ENCODE measurements around the gene BUB1B. TPM values are rescaled to one million over a fixed set of nuclear protein-coding genes. Genes with fewer than 3 reads are reported as not detected.

BUB1B gene
- total RNA-seq, 1 experiment from 2014 or later: 92.9 TPM

- H3K27ac ChIP-seq (ENCODE audit: low read depth, low read length): no peak overlapping the region
- no peak overlapping the region for H3K9ac ChIP-seq (ENCODE audit: low read length)
- H3K9me2 ChIP-seq (ENCODE audit: insufficient read depth): no peaks in the 10 kb centered on the region
- peaks cover 31 to 52% of the 10 kb centered on the region in 2 experiments; a peak in 3 of 4 replicates for H3K36me3 ChIP-seq (ENCODE audit: control insufficient read depth in 1 of 2, insufficient read depth in 2 of 2, low read length in 2 of 2)
- RAD21 ChIA-PET (ENCODE audit: low non-redundant PET in 1 of 2, low total read pairs in 2 of 2, uncharacterized antibody in 2 of 2, unreplicated experiment in 2 of 2): no interaction called here
- no peak overlapping the region for H2AFZ ChIP-seq (ENCODE audit: low read depth, low read length, poor library complexity, severe bottlenecking)
- POLR2A ChIA-PET: no interaction called here
- TF ChIP-seq POLR2AphosphoS5 (IDR thresholded peaks at IDR 0.05; ENCODE audit: low read depth, low read length): no peak
- no peak for TF ChIP-seq RAD21 (IDR thresholded peaks at IDR 0.05; ENCODE audit: low read depth)
- no peak for TF ChIP-seq CTCF (IDR thresholded peaks at IDR 0.05 in 2 of 3, conservative IDR thresholded peaks at IDR 0.05 in 1 of 3; ENCODE audit: borderline replicate concordance in 1 of 3, insufficient read depth in 1 of 3, low read depth in 2 of 3, low read length in 2 of 3)
- no peak for TF ChIP-seq CBX3 (IDR thresholded peaks at IDR 0.05; ENCODE audit: low read depth)
- no peak for TF ChIP-seq EGR1 (IDR thresholded peaks at IDR 0.05; ENCODE audit: low read depth)
- no peak for TF ChIP-seq YY1 (IDR thresholded peaks at IDR 0.05; ENCODE audit: extremely low read depth, insufficient replicate concordance, low read depth, low read length)
- no peak for TF ChIP-seq SP1 (IDR thresholded peaks at IDR 0.05; ENCODE audit: low read depth)
- no peak for TF ChIP-seq CEBPB (IDR thresholded peaks at IDR 0.05; ENCODE audit: low read depth)
- no peak for TF ChIP-seq ELF1 (IDR thresholded peaks at IDR 0.05; ENCODE audit: borderline replicate concordance, low read depth)
- TF ChIP-seq ATF3 (IDR thresholded peaks at IDR 0.05): no peak
- TF ChIP-seq EZH2 (IDR thresholded peaks at IDR 0.05): no peak
- TF ChIP-seq, protein P1, sequence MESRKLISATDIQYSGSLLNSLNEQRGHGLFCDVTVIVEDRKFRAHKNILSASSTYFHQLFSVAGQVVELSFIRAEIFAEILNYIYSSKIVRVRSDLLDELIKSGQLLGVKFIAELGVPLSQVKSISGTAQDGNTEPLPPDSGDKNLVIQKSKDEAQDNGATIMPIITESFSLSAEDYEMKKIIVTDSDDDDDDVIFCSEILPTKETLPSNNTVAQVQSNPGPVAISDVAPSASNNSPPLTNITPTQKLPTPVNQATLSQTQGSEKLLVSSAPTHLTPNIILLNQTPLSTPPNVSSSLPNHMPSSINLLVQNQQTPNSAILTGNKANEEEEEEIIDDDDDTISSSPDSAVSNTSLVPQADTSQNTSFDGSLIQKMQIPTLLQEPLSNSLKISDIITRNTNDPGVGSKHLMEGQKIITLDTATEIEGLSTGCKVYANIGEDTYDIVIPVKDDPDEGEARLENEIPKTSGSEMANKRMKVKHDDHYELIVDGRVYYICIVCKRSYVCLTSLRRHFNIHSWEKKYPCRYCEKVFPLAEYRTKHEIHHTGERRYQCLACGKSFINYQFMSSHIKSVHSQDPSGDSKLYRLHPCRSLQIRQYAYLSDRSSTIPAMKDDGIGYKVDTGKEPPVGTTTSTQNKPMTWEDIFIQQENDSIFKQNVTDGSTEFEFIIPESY (IDR thresholded peaks at IDR 0.05; ENCODE audit: extremely low read depth, insufficient replicate concordance, low read length): no peak
- no peak for TF ChIP-seq JUND (IDR thresholded peaks at IDR 0.05)
- no peak for TF ChIP-seq POLR2A (IDR thresholded peaks at IDR 0.05; ENCODE audit: borderline replicate concordance, extremely low read depth, insufficient read depth, insufficient read length)
- TF ChIP-seq SRF (IDR thresholded peaks at IDR 0.05; ENCODE audit: low read depth): no peak
- CTCF ChIA-PET: no interaction called here
- BruUV-seq (replicated peaks): no TSS peak
- peaks cover 0 to 2% of the 10 kb centered on the region in 2 experiments; a peak in 1 of 4 replicates for H3K4me1 ChIP-seq (ENCODE audit: control insufficient read depth in 1 of 2, insufficient read depth in 2 of 2, low read length in 2 of 2)
- H3K4me2 ChIP-seq (ENCODE audit: low read length): no peak overlapping the region
- H3K79me2 ChIP-seq (ENCODE audit: insufficient read depth, low read length): peaks cover 84% of the 10 kb centered on the region
- DNase-seq (ENCODE audit: low read depth, low spot score): no peak
- intact Hi-C loops (cut with micrococcal nuclease): no loop called here
- no peak for ATAC-seq
- peaks cover 7% of the 10 kb centered on the region; the same call in 1 of the 2 replicates for H4K20me1 ChIP-seq (ENCODE audit: insufficient read depth)
- H3K9me3 ChIP-seq (ENCODE audit: control insufficient read depth in 1 of 2, insufficient read depth in 1 of 2, low read depth in 1 of 2, low read length in 2 of 2): no peaks in the 10 kb centered on the region
- H3K27me3 ChIP-seq (ENCODE audit: insufficient read depth, low read length): no peaks in the 10 kb centered on the region
- no peak overlapping the region for H3K4me3 ChIP-seq (replicated peaks in 1 of 2; ENCODE audit: low read depth in 1 of 2, low read length in 2 of 2)
These were observed 32.1 kb downstream of the BUB1B start for GRCh38 chr15:40192942-40193341.

Measured in HCT116 (cell line).